ENCODE data around the gene ANKRD34A. TPM values are rescaled to one million over a fixed set of nuclear protein-coding genes. Genes with fewer than 3 reads are reported as not detected.

The ANKRD34A gene
- 0.69 and 0.84 TPM in 2 replicates for total RNA-seq (2014; rRNA removed; shearing (Covaris generic))

GRCh38 chr1:145964328-145965118 is at the start of gene ANKRD34A, which contains the start of gene POLR3GL:
Gene ANKRD34A, minus strand, starts transcription at chr1:145964575. Its CDS starts 2,816 bp downstream, at chr1:145961759.
Gene POLR3GL, plus strand, starts transcription at chr1:145964690. Its CDS starts 10,176 bp downstream, at chr1:145974866.
- H3K27ac ChIP-seq: peak within 1 kb of the TSS; percentile 36
- peak; percentile 88 to 91 for DNase-seq
- peaks cover 4% of the 10 kb centered on the region; the same call in 1 of the 2 replicates for H3K9me3 ChIP-seq (replicated peaks)

GRCh38 chr1:146013559-146013922 is 49.2 kb upstream of the ANKRD34A start:
- Histone ChIP-seq H3K4me3 (no peak overlapping the region), H3K36me3 (no peaks in the 10 kb centered on the region), H3K27me3 (no peaks in the 10 kb centered on the region), H3K4me1 (peaks cover 3% of the 10 kb centered on the region), H3K27ac (no peak overlapping the region), H3K9me3 (replicated peaks) (no peaks in the 10 kb centered on the region)
- DNase-seq: no peak

More at GRCh38 chr1:145964328-145965118, at the start of gene ANKRD34A, which contains the start of gene POLR3GL:
- Histone ChIP-seq H3K27me3 (no peaks in the 10 kb centered on the region), H3K4me3 (peak within 1 kb of the TSS; percentile 64), H3K36me3 (0 out of 2 replicates have a peak, but pooled peaks cover 3% of the 10 kb centered on the region), H3K4me1 (peaks cover 14% of the 10 kb centered on the region)

- Histone ChIP-seq H3K36me3 (no peaks in the 10 kb centered on the region), H3K9me3 (replicated peaks) (no peaks in the 10 kb centered on the region), H3K4me1 (peaks cover 3% of the 10 kb centered on the region), H3K27me3 (no peaks in the 10 kb centered on the region), H3K4me3 (no peak overlapping the region), H3K27ac (no peak overlapping the region)
- peak; percentile 41 to 80 for DNase-seq
Measured at GRCh38 chr1:146012703-146013558, 48.6 kb upstream of the ANKRD34A start.

- Histone ChIP-seq H3K27ac (no peak overlapping the region), H3K36me3 (no peaks in the 10 kb centered on the region), H3K4me3 (no peak overlapping the region), H3K9me3 (replicated peaks) (no peaks in the 10 kb centered on the region), H3K27me3 (no peaks in the 10 kb centered on the region), H3K4me1 (peaks cover 6% of the 10 kb centered on the region)
- no peak for DNase-seq
Measured at GRCh38 chr1:146010126-146010738, 45.9 kb upstream of the ANKRD34A start.

- Histone ChIP-seq H3K27me3 (no peaks in the 10 kb centered on the region), H3K4me3 (no peak overlapping the region), H3K9me3 (replicated peaks) (no peaks in the 10 kb centered on the region), H3K27ac (no peak overlapping the region), H3K4me1 (peaks cover 3% of the 10 kb centered on the region), H3K36me3 (no peaks in the 10 kb centered on the region)
- no peak for DNase-seq
Measured at GRCh38 chr1:146007489-146008133, 43.2 kb upstream of the ANKRD34A start.

GRCh38 chr1:146001709-146002108 is 37.3 kb upstream of the ANKRD34A start:
- H3K4me3 ChIP-seq: no peak overlapping the region
- H3K27ac ChIP-seq: no peak overlapping the region
- no peaks in the 10 kb centered on the region for H3K9me3 ChIP-seq (replicated peaks)
- no peaks in the 10 kb centered on the region for H3K27me3 ChIP-seq
- H3K36me3 ChIP-seq: no peaks in the 10 kb centered on the region
- H3K4me1 ChIP-seq: peaks cover 21% of the 10 kb centered on the region
- DNase-seq: no peak

- H3K4me1 ChIP-seq: peaks cover 24% of the 10 kb centered on the region
- peak overlapping the region; percentile 4; the same call in 1 of the 2 replicates for H3K4me3 ChIP-seq
- H3K27me3 ChIP-seq: no peaks in the 10 kb centered on the region
- H3K27ac ChIP-seq: peak overlapping the region; percentile 77
- peaks cover 10% of the 10 kb centered on the region for H3K36me3 ChIP-seq
- peak; percentile 46 to 67 for DNase-seq
- H3K9me3 ChIP-seq (replicated peaks): no peaks in the 10 kb centered on the region
Measured at GRCh38 chr1:145999321-146000024, 35.1 kb upstream of the ANKRD34A start.

- Histone ChIP-seq H3K36me3 (peaks cover 28% of the 10 kb centered on the region), H3K27ac (peak overlapping the region; percentile 80), H3K4me3 (peak overlapping the region; percentile 72), H3K9me3 (replicated peaks) (no peaks in the 10 kb centered on the region), H3K4me1 (peaks cover 29% of the 10 kb centered on the region), H3K27me3 (no peaks in the 10 kb centered on the region)
- DNase-seq: peak in 1 of 2 experiments; percentile 62
Measured at GRCh38 chr1:145997718-145998023, 33.3 kb upstream of the ANKRD34A start.

- peaks cover 29% of the 10 kb centered on the region for H3K4me1 ChIP-seq
- DNase-seq: peak; percentile 51 to 52
- no peaks in the 10 kb centered on the region for H3K27me3 ChIP-seq
- peaks cover 33% of the 10 kb centered on the region for H3K36me3 ChIP-seq
- no peaks in the 10 kb centered on the region for H3K9me3 ChIP-seq (replicated peaks)
- peak overlapping the region; percentile 80 for H3K27ac ChIP-seq
- H3K4me3 ChIP-seq: peak overlapping the region; percentile 72
Measured at GRCh38 chr1:145997016-145997717, 32.8 kb upstream of the ANKRD34A start.

GRCh38 chr1:145996433-145997015 is 32.1 kb upstream of the ANKRD34A start, which contains the start of gene TXNIP:
Gene TXNIP, minus strand, starts transcription at chr1:145996579. Its CDS starts 313 bp downstream, at chr1:145996266.
- Histone ChIP-seq H3K27me3 (no peaks in the 10 kb centered on the region), H3K4me3 (peak within 1 kb of the TSS; percentile 72), H3K27ac (peak within 1 kb of the TSS; percentile 80), H3K36me3 (peaks cover 36% of the 10 kb centered on the region), H3K9me3 (replicated peaks) (no peaks in the 10 kb centered on the region), H3K4me1 (peaks cover 29% of the 10 kb centered on the region)
- peak; percentile 97 to 98 for DNase-seq

- H3K4me3 ChIP-seq: peak overlapping the region; percentile 72
- DNase-seq: peak in 1 of 2 experiments; percentile 24
- H3K4me1 ChIP-seq: peaks cover 29% of the 10 kb centered on the region
- no peaks in the 10 kb centered on the region for H3K9me3 ChIP-seq (replicated peaks)
- H3K27ac ChIP-seq: peak overlapping the region; percentile 80
- no peaks in the 10 kb centered on the region for H3K27me3 ChIP-seq
- H3K36me3 ChIP-seq: peaks cover 36% of the 10 kb centered on the region
Measured at GRCh38 chr1:145995964-145996432, 31.6 kb upstream of the ANKRD34A start.

GRCh38 chr1:145995148-145995881 is 30.9 kb upstream of the ANKRD34A start:
- Histone ChIP-seq H3K36me3 (peaks cover 36% of the 10 kb centered on the region), H3K9me3 (replicated peaks) (no peaks in the 10 kb centered on the region), H3K4me1 (peaks cover 29% of the 10 kb centered on the region), H3K27me3 (no peaks in the 10 kb centered on the region), H3K27ac (no peak overlapping the region; the same call in 1 of the 2 replicates), H3K4me3 (peak overlapping the region; percentile 72)
- no peak for DNase-seq

Data from SJCRH30 (cell line).